Liver (tissue), 3 donors: ENCODE measurements around the gene ARHGAP28.

Experiments used
- FOXA1 ChIP-seq: IDR thresholded peaks from 2 replicates; pipeline ENCODE4 v1.6.1; 2016; ENCODE audit warnings: antibody characterized with exemption
- GABPA ChIP-seq, 2 donors: IDR thresholded peaks in 1 of 2; conservative IDR thresholded peaks in 1 of 2; 2 replicates each; pipeline ENCODE4 v1.6.1; 2016; ENCODE audit warnings: antibody characterized with exemption in 2 of 2, mild to moderate bottlenecking in 1 of 2, moderate library complexity in 1 of 2
- RAD21 ChIP-seq, 2 donors: IDR thresholded peaks; 2 replicates each; pipeline ENCODE4 v1.6.1; 2016; ENCODE audit warnings: antibody characterized with exemption in 2 of 2, mild to moderate bottlenecking in 2 of 2
- TF ChIP-seq, protein P1 (sequence below): fragments of 150-350 bp; IDR thresholded peaks from 2 replicates; pipeline ENCODE4 v1.5.1; 2017; ENCODE audit warnings: improper control_type of control experiment, low read depth, low read length; ENCODE audit not compliant: missing input control
- TF ChIP-seq, protein P2 (sequence below): IDR thresholded peaks from 2 replicates; pipeline ENCODE4 v1.6.1; 2016; ENCODE audit warnings: antibody characterized with exemption
- TF ChIP-seq, protein P3 (sequence below): IDR thresholded peaks from 2 replicates; pipeline ENCODE4 v1.6.1; 2016; ENCODE audit warnings: antibody characterized with exemption, mild to moderate bottlenecking
- donor health status: healthy.
- donor health status: healthy.

DNA sequence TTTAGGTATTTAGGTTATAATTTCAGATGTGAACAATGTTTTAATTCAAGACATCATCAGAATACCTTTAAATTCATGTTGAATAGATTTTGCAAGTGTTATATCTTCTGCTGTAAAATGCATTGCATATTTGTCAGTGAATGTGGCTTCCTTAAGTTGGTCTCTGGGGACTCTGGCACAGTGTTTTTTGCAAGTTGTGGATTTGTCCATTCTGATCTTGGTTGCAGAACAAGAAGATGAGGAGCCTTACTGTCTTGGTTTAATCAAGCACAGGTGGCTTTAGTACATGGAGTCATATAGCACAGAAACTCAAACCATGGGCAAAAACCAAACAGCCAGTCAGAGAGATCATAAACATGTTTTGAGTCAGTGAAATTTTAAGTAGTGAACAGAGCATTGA is 135.7 kb downstream of the ARHGAP28 start:
- TF ChIP-seq, protein P1, sequence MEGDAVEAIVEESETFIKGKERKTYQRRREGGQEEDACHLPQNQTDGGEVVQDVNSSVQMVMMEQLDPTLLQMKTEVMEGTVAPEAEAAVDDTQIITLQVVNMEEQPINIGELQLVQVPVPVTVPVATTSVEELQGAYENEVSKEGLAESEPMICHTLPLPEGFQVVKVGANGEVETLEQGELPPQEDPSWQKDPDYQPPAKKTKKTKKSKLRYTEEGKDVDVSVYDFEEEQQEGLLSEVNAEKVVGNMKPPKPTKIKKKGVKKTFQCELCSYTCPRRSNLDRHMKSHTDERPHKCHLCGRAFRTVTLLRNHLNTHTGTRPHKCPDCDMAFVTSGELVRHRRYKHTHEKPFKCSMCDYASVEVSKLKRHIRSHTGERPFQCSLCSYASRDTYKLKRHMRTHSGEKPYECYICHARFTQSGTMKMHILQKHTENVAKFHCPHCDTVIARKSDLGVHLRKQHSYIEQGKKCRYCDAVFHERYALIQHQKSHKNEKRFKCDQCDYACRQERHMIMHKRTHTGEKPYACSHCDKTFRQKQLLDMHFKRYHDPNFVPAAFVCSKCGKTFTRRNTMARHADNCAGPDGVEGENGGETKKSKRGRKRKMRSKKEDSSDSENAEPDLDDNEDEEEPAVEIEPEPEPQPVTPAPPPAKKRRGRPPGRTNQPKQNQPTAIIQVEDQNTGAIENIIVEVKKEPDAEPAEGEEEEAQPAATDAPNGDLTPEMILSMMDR = no peak
- no peak for TF ChIP-seq FOXA1
- no peak for TF ChIP-seq RAD21 (IDR thresholded peaks at IDR 0.05)
- TF ChIP-seq, protein P2, sequence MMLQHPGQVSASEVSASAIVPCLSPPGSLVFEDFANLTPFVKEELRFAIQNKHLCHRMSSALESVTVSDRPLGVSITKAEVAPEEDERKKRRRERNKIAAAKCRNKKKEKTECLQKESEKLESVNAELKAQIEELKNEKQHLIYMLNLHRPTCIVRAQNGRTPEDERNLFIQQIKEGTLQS = no peak
- TF ChIP-seq, protein P3, sequence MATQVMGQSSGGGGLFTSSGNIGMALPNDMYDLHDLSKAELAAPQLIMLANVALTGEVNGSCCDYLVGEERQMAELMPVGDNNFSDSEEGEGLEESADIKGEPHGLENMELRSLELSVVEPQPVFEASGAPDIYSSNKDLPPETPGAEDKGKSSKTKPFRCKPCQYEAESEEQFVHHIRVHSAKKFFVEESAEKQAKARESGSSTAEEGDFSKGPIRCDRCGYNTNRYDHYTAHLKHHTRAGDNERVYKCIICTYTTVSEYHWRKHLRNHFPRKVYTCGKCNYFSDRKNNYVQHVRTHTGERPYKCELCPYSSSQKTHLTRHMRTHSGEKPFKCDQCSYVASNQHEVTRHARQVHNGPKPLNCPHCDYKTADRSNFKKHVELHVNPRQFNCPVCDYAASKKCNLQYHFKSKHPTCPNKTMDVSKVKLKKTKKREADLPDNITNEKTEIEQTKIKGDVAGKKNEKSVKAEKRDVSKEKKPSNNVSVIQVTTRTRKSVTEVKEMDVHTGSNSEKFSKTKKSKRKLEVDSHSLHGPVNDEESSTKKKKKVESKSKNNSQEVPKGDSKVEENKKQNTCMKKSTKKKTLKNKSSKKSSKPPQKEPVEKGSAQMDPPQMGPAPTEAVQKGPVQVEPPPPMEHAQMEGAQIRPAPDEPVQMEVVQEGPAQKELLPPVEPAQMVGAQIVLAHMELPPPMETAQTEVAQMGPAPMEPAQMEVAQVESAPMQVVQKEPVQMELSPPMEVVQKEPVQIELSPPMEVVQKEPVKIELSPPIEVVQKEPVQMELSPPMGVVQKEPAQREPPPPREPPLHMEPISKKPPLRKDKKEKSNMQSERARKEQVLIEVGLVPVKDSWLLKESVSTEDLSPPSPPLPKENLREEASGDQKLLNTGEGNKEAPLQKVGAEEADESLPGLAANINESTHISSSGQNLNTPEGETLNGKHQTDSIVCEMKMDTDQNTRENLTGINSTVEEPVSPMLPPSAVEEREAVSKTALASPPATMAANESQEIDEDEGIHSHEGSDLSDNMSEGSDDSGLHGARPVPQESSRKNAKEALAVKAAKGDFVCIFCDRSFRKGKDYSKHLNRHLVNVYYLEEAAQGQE = no peak
- TF ChIP-seq GABPA (IDR thresholded peaks at IDR 0.05 in 1 of 2, conservative IDR thresholded peaks at IDR 0.05 in 1 of 2) = no peak
